GM12878 (cell line): ENCODE data around the gene LSP1. TPM values are rescaled to one million over a fixed set of nuclear protein-coding genes. Genes with fewer than 3 reads are reported as not detected.

ENCODE experiments used
- ATAC-seq: fragments of 200-7000 bp; cut with Tn5 transposase; 3 replicates; pipeline ENCODE4 v1.9.1; 2020; ENCODE audit warnings: mild to moderate bottlenecking, moderate library complexity
- BruUV-seq: library from RNA; stranded (reverse); fragments of 400-500 nt; replicated peaks from 2 replicates; lab custom pipeline; 2021; lab: Mats Ljungman, UMichigan
- CTCF ChIA-PET: fragments of 300-600 bp; sonication (Branson Sonifier 250); formaldehyde crosslinking; extraction: SDS; loops from one replicate; lab custom pipeline; 2021; ENCODE audit warnings: inconsistent platforms; lab: Yijun Ruan, JAX
- POLR2A ChIA-PET: fragments of 350-600 bp; formaldehyde crosslinking; extraction: SDS; loops from one replicate; lab custom pipeline; 2021; ENCODE audit warnings: inconsistent platforms; lab: Charles Lee
- RAD21 ChIA-PET: fragments of 300-600 bp; sonication (Branson Sonifier 250); formaldehyde crosslinking; loops from one replicate; lab custom pipeline; 2023; ENCODE audit warnings: antibody characterized with exemption; ENCODE audit not compliant: unreplicated experiment; lab: Charles Lee
- SMC1A ChIA-PET: fragments of 300-600 bp; sonication (Branson Sonifier 250); formaldehyde crosslinking; loops from one replicate; lab custom pipeline; 2023; ENCODE audit not compliant: unreplicated experiment, uncharacterized antibody; lab: Charles Lee
- DNase-seq: peaks from one replicate; pipeline ENCODE4 v3.0.0-alpha.2; 2011; ENCODE audit warnings: low read depth, low spot score
- FAIRE-seq: peaks from 3 replicates; lab custom pipeline; 2011; peaks lifted over from hg19 to GRCh38; lab: Jason Lieb, UNC
- H2AFZ ChIP-seq: 2 replicates; pipeline ENCODE4 v1.6.0; 2011; ENCODE audit warnings: low read depth, low read length, control low read depth; ENCODE audit not compliant: control insufficient read depth
- H3K27ac ChIP-seq: 2 replicates; pipeline ENCODE4 v1.5.1; 2011; ENCODE audit warnings: control low read depth; ENCODE audit not compliant: control insufficient read depth, insufficient read depth
- H3K27me3 ChIP-seq, 2 experiments: replicated peaks in 1 of 2; 2 replicates each; pipeline versions ENCODE4 v1.6.0 to v1.6.1; 2011; ENCODE audit warnings: low read length in 1 of 2; ENCODE audit not compliant: control insufficient read depth in 2 of 2, insufficient read depth in 2 of 2
- H3K36me3 ChIP-seq, 2 experiments: 2 replicates each; pipeline ENCODE4 v1.5.1; 2011; ENCODE audit warnings: low read length in 1 of 2; ENCODE audit not compliant: control insufficient read depth in 2 of 2, insufficient read depth in 2 of 2
- H3K4me1 ChIP-seq: 2 replicates; pipeline ENCODE4 v1.6.1; 2011; ENCODE audit warnings: mild to moderate bottlenecking, low read length, moderate library complexity, mixed read lengths; ENCODE audit not compliant: control insufficient read depth, insufficient read depth
- H3K4me2 ChIP-seq: 2 replicates; pipeline ENCODE4 v1.6.0; 2011; ENCODE audit warnings: control low read depth; ENCODE audit not compliant: control insufficient read depth, insufficient read depth
- H3K4me3 ChIP-seq: fragments of 200-600 bp; sonication (generic); 2 replicates; pipeline ENCODE4 v1.5.1; 2016
- H3K79me2 ChIP-seq: 2 replicates; pipeline ENCODE4 v1.6.0; 2011; ENCODE audit warnings: low read length; ENCODE audit not compliant: control insufficient read depth, insufficient read depth
- H3K9ac ChIP-seq: 2 replicates; pipeline ENCODE4 v1.8.0; 2011; ENCODE audit warnings: low read length, control low read depth, mixed read lengths; ENCODE audit not compliant: control insufficient read depth, insufficient read depth
- H3K9me3 ChIP-seq: replicated peaks from 3 replicates; pipeline ENCODE4 v1.5.1; 2011; ENCODE audit warnings: mild to moderate bottlenecking, low read length; ENCODE audit not compliant: control insufficient read depth, insufficient read depth
- H4K20me1 ChIP-seq: 2 replicates; pipeline ENCODE4 v1.6.0; 2011; ENCODE audit not compliant: control insufficient read depth, insufficient read depth
- ASH2L ChIP-seq: fragments of 300-600, 200-600 bp; sonication (generic); IDR thresholded peaks from 2 replicates; pipeline ENCODE4 v1.6.1; 2017; ENCODE audit warnings: low read depth, mild to moderate bottlenecking, borderline replicate concordance
- BMI1 ChIP-seq: fragments of 450-650 bp; IDR thresholded peaks from 2 replicates; pipeline ENCODE4 v1.6.1; 2016; ENCODE audit warnings: mild to moderate bottlenecking, moderate library complexity, borderline replicate concordance
- CHD4 ChIP-seq: fragments of 200-600 bp; sonication (generic); IDR thresholded peaks from 2 replicates; pipeline ENCODE4 v1.6.1; 2016; ENCODE audit warnings: mild to moderate bottlenecking
- DPF2 ChIP-seq: fragments of 450-650 bp; IDR thresholded peaks from 2 replicates; pipeline ENCODE4 v1.6.1; 2017; ENCODE audit warnings: mild to moderate bottlenecking
- HCFC1 ChIP-seq: fragments of 150-350 bp; IDR thresholded peaks from 2 replicates; pipeline ENCODE4 v1.6.1; 2014; ENCODE audit warnings: low read length
- JUNB ChIP-seq: IDR thresholded peaks from 2 replicates; pipeline ENCODE4 v1.6.1; 2016; ENCODE audit warnings: antibody characterized with exemption, mild to moderate bottlenecking
- MYB ChIP-seq: fragments of 150-350 bp; IDR thresholded peaks from 2 replicates; pipeline ENCODE4 v1.6.1; 2014; ENCODE audit warnings: mild to moderate bottlenecking, low read depth, low read length, borderline replicate concordance
- NFYA ChIP-seq: IDR thresholded peaks from 2 replicates; pipeline ENCODE4 v1.6.1; 2011; ENCODE audit warnings: low read depth, mild to moderate bottlenecking, low read length, improper control_type of control experiment, borderline replicate concordance
- NR2C1 ChIP-seq: fragments of 450-650 bp; IDR thresholded peaks from 2 replicates; pipeline ENCODE4 v1.6.1; 2017; ENCODE audit warnings: antibody characterized with exemption, mild to moderate bottlenecking, moderate library complexity
- RB1 ChIP-seq: fragments of 450-650 bp; formaldehyde crosslinking; IDR thresholded peaks from 2 replicates; pipeline ENCODE4 v1.6.1; 2017; ENCODE audit warnings: mild to moderate bottlenecking, borderline replicate concordance
- SP1 ChIP-seq: IDR thresholded peaks from one replicate; pipeline ENCODE4 v1.6.1; 2011; ENCODE audit warnings: low read depth, low read length
- TCF7 ChIP-seq: IDR thresholded peaks from 2 replicates; pipeline ENCODE4 v1.6.1; 2014; ENCODE audit warnings: antibody characterized with exemption, borderline replicate concordance
- ZNF207 ChIP-seq: fragments of 450-650 bp; IDR thresholded peaks from 2 replicates; pipeline ENCODE4 v1.6.1; 2014; ENCODE audit warnings: antibody characterized with exemption, mild to moderate bottlenecking, borderline replicate concordance
- ZNF24 ChIP-seq: fragments of 450-650 bp; IDR thresholded peaks from 2 replicates; pipeline ENCODE4 v1.6.1; 2017; ENCODE audit warnings: antibody characterized with exemption, mild to moderate bottlenecking
- ZNF384 ChIP-seq: IDR thresholded peaks from 2 replicates; pipeline ENCODE4 v1.6.1; 2012; ENCODE audit warnings: low read depth, mild to moderate bottlenecking, low read length, improper control_type of control experiment, borderline replicate concordance
- ZZZ3 ChIP-seq: IDR thresholded peaks from 2 replicates; pipeline ENCODE4 v1.6.1; 2011; ENCODE audit warnings: low read depth; ENCODE audit not compliant: control insufficient read depth, insufficient read length
- WGBS: methylation state at CpG from one replicate; pipeline ENCODE4 v1.1.6; 2016; ENCODE audit warnings: low lambda C conversion rate; ENCODE audit not compliant: insufficient replicate concordance, insufficient coverage; ENCODE audit errors: missing lambda C conversion rate; 5-methylcytosine and 5-hydroxymethylcytosine counted together
- in situ Hi-C: fragments of 300-500 bp; cut with MboI; formaldehyde crosslinking; loops from 9 replicates; pipeline ENCODE4 v1.14.3; 2018; ENCODE audit warnings: mixed read lengths
- intact Hi-C: fragments of 100-400 bp; cut with micrococcal nuclease; formaldehyde crosslinking; loops from one replicate; pipeline ENCODE4 v1.14.2; 2022; ENCODE audit not compliant: unreplicated experiment
- polyA plus RNA-seq, 11 experiments: library from polyadenylated mRNA; depleted of rRNA in 4 of 11; unstranded in 6 of 11; stranded (reverse) in 5 of 11; fragments of >200 nt; fragmentation: Nextera tagmentation in 4 of 11; fragmentation: Illumina TruSeq in 1 of 11; extraction: Ambion mirVana in 4 of 11; extraction: Trizol in 1 of 11; gene quantifications; 1 replicate in 1 of 11; 2 replicates in 10 of 11; pipeline versions ENCODE4 v1.2.1 to v1.2.3, GENCODE V29; 2011 to 2016; ENCODE audit warnings: inconsistent platforms in 2 of 11, missing spikeins in 2 of 11, low read depth in 1 of 11
- total RNA-seq, 4 experiments: library from RNA; depleted of rRNA in 3 of 4; stranded (reverse); fragments of >200 nt in 3 of 4; fragmentation: Illumina TruSeq in 1 of 4; extraction: Trizol in 1 of 4; gene quantifications; 2 replicates each; pipeline versions ENCODE4 v1.2.1 to v1.2.3, GENCODE V29; 2013 to 2021
- TF ChIP-seq, protein P1 (sequence below): IDR thresholded peaks from 2 replicates; pipeline ENCODE4 v1.6.1; 2012; ENCODE audit warnings: low read depth, low read length, improper control_type of control experiment
- TF ChIP-seq, protein P2 (sequence below): fragments of 450-650 bp; formaldehyde crosslinking; IDR thresholded peaks from 2 replicates; pipeline ENCODE4 v1.5.0; 2022; ENCODE audit warnings: mild to moderate bottlenecking, missing genetic modification characterization

LSP1 gene
- total and polyA plus RNA-seq, 10 of the 15 experiments (the other 5 are each of a cell fraction or from before 2014, with no cell fraction given), result 19.2 to 488 (median 369) TPM

DNA sequence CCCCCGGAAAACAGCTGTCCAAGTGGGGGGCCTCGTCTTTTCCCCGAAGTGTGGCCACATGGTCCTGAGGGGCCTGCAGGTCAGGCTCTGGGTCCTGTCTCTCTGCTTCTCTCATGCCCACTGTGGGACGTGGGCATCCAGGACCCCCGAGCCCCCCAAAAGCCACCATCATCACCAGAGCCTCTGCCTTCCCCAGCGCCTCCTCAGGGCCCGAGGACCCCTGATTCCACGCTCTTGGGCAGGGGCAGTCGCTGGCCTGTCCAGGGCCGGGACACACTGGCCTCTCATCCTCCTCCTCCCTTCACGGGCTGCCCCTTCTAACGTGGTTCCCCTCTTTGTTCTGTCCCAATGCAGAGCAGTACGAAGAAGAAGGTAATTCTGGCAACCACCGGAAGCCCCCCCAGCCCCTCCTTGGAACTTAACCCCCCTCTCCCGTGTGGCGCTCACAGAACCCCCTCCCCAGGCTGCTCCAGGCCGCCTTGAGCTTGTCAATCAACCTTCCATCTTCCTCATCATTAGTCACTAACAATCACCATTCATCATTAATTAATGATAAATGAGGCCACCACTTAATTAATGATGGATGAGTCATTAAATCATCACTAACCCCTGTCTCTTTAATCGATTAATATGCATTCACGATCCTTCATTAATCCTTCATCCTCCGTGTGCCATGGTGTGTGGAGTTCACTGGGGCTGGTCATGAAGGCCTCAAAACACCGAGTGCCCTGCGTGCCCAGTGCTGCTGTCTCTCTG, 70.5 kb downstream of the LSP1 start (continued):
- TF ChIP-seq, protein P1, sequence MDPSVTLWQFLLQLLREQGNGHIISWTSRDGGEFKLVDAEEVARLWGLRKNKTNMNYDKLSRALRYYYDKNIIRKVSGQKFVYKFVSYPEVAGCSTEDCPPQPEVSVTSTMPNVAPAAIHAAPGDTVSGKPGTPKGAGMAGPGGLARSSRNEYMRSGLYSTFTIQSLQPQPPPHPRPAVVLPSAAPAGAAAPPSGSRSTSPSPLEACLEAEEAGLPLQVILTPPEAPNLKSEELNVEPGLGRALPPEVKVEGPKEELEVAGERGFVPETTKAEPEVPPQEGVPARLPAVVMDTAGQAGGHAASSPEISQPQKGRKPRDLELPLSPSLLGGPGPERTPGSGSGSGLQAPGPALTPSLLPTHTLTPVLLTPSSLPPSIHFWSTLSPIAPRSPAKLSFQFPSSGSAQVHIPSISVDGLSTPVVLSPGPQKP, result no peak
- TF ChIP-seq ZNF24, result no peak

DNA sequence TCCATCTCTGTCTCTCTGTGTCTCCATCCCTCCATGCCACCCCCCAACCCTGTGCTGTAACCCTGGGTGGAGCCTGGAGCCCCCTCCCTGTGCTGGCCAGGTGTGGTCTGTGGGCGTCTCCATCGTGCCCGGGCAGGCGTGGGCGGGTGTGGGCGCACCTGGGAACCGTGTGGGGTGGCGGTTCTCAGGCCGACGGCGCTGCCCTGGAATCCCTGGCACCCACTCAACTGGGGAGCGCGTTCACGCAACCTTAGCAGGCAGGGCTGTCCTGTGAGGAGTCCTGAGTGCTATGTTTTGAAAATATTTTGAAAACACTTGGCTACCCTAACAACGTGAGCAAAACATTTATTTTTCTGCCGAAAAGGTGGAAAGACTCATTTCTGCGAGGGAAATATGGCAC, 71.3 kb downstream of the LSP1 start:
- WGBS, result 24% methylated on average over 17 of the region's 17 CpGs
- CTCF ChIA-PET, result no interaction called here
- no peak for FAIRE-seq
- no peak for DNase-seq
- Histone ChIP-seq H4K20me1 (no peaks in the 10 kb centered on the region), H3K27me3 (no peaks in the 10 kb centered on the region; a peak in 2 of 4 replicates), H3K27ac (no peak overlapping the region), H3K79me2 (no peaks in the 10 kb centered on the region), H3K9ac (no peak overlapping the region), H3K36me3 (no peaks in the 10 kb centered on the region), H3K4me3 (no peak overlapping the region), H2AFZ (no peak overlapping the region), H3K9me3 (no peaks in the 10 kb centered on the region), H3K4me2 (no peak overlapping the region), H3K4me1 (no peaks in the 10 kb centered on the region)
- BruUV-seq, result no TSS peak
- TF ChIP-seq SP1 (no peak), NFYA (no peak), BMI1 (no peak), RB1 (no peak), NR2C1 (no peak), MYB (no peak), JUNB (no peak), HCFC1 (no peak), ASH2L (no peak), CHD4 (no peak), ZNF207 (no peak), DPF2 (no peak), ZNF384 (no peak), ZZZ3 (no peak), TCF7 (no peak)
- TF ChIP-seq, protein P2, sequence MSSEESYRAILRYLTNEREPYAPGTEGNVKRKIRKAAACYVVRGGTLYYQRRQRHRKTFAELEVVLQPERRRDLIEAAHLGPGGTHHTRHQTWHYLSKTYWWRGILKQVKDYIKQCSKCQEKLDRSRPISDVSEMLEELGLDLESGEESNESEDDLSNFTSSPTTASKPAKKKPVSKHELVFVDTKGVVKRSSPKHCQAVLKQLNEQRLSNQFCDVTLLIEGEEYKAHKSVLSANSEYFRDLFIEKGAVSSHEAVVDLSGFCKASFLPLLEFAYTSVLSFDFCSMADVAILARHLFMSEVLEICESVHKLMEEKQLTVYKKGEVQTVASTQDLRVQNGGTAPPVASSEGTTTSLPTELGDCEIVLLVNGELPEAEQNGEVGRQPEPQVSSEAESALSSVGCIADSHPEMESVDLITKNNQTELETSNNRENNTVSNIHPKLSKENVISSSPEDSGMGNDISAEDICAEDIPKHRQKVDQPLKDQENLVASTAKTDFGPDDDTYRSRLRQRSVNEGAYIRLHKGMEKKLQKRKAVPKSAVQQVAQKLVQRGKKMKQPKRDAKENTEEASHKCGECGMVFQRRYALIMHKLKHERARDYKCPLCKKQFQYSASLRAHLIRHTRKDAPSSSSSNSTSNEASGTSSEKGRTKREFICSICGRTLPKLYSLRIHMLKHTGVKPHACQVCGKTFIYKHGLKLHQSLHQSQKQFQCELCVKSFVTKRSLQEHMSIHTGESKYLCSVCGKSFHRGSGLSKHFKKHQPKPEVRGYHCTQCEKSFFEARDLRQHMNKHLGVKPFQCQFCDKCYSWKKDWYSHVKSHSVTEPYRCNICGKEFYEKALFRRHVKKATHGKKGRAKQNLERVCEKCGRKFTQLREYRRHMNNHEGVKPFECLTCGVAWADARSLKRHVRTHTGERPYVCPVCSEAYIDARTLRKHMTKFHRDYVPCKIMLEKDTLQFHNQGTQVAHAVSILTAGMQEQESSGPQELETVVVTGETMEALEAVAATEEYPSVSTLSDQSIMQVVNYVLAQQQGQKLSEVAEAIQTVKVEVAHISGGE (CRISPR knock-in tag), result no peak
- RAD21 ChIA-PET, result no interaction called here
- ATAC-seq, result no peak
- SMC1A ChIA-PET, result no interaction called here
- in situ Hi-C loops, result no loop called here
- POLR2A ChIA-PET, result no interaction called here
- intact Hi-C loops, result no loop called here
